K562 (cell line): ENCODE data around the gene ISYNA1. TPM values are rescaled to one million over a fixed set of nuclear protein-coding genes. Genes with fewer than 3 reads are reported as not detected.

ENCODE experiments used
- ARID1B ChIP-seq: fragments of 450-650 bp; IDR thresholded peaks from 2 replicates; pipeline ENCODE4 v1.6.1; 2016; ENCODE audit warnings: antibody characterized with exemption, mild to moderate bottlenecking, inconsistent platforms
- CHD1 ChIP-seq: fragments of 200-600 bp; sonication (generic); IDR thresholded peaks from one replicate; pipeline ENCODE4 v1.6.1; 2012; ENCODE audit warnings: mild to moderate bottlenecking, moderate library complexity, low read length, inconsistent platforms
- NR2C1 ChIP-seq, 2 experiments: fragments of 450-650 bp; IDR thresholded peaks; 2 replicates each; pipeline ENCODE4 v1.6.1; 2017; ENCODE audit warnings: mild to moderate bottlenecking in 2 of 2, antibody characterized with exemption in 1 of 2, inconsistent platforms in 1 of 2, missing compliant biosample characterization in 1 of 2, missing genetic modification characterization in 1 of 2
- POLR2H ChIP-seq: IDR thresholded peaks from 2 replicates; pipeline ENCODE4 v1.6.1; 2016; ENCODE audit warnings: missing genetic modification characterization, low read depth, mild to moderate bottlenecking, control low read depth, missing compliant biosample characterization, moderate library complexity
- RCOR1 ChIP-seq, 2 experiments: IDR thresholded peaks; 2 replicates each; pipeline ENCODE4 v1.6.1; 2012; ENCODE audit warnings: low read depth in 2 of 2, low read length in 2 of 2, borderline replicate concordance in 1 of 2, improper control_type of control experiment in 1 of 2
- polyA plus RNA-seq, 8 experiments: library from polyadenylated mRNA; depleted of rRNA in 4 of 8; stranded (reverse) in 5 of 8; unstranded in 3 of 8; fragments of >200 nt; fragmentation: Nextera tagmentation in 2 of 8; fragmentation: Illumina TruSeq in 1 of 8; extraction: Ambion mirVana in 2 of 8; extraction: Trizol in 1 of 8; gene quantifications; 2 replicates each; pipeline versions ENCODE4 v1.2.1 to v1.2.3, GENCODE V29; 2011 to 2014; ENCODE audit warnings: inconsistent platforms in 1 of 8, missing spikeins in 1 of 8
- total RNA-seq, 7 experiments: library from RNA; depleted of rRNA in 6 of 7; stranded (reverse); fragments of >200 nt in 6 of 7; fragmentation: Illumina TruSeq in 2 of 7; extraction: Trizol in 2 of 7; gene quantifications; 2 replicates each; pipeline versions ENCODE4 v1.2.1 to v1.2.3, GENCODE V29; 2011 to 2021; ENCODE audit warnings: low replicate concordance in 1 of 7
- TF ChIP-seq, protein P1 (sequence below): fragments of 450-650 bp; formaldehyde crosslinking; IDR thresholded peaks from 2 replicates; pipeline ENCODE4 v1.4.0; 2020; ENCODE audit warnings: mild to moderate bottlenecking, moderate library complexity
- TF ChIP-seq, protein P2 (sequence below), 2 experiments: fragments of 450-650 bp in 1 of 2; sonication (generic) in 1 of 2; formaldehyde crosslinking in 1 of 2; IDR thresholded peaks in 1 of 2; conservative IDR thresholded peaks in 1 of 2; 2 replicates each; pipeline versions ENCODE4 v1.6.1 to v1.8.1; 2016 to 2023; ENCODE audit warnings: mild to moderate bottlenecking in 2 of 2, moderate library complexity in 2 of 2, inconsistent platforms in 1 of 2, missing genetic modification reagents in 1 of 2
- TF ChIP-seq, protein P3 (sequence below): fragments of 250-450 bp; sonication (Bioruptor Pico); IDR thresholded peaks from 2 replicates; pipeline ENCODE4 v1.4.0; 2020
- TF ChIP-seq, protein P4 (sequence below), 2 experiments: fragments of 450-650 bp in 1 of 2; IDR thresholded peaks; 2 replicates each; pipeline ENCODE4 v1.6.1; 2011 to 2017; ENCODE audit warnings: low read depth in 2 of 2, antibody characterized with exemption in 1 of 2, borderline replicate concordance in 1 of 2, low read length in 1 of 2, mild to moderate bottlenecking in 1 of 2, mixed read lengths in 1 of 2; ENCODE audit not compliant: control insufficient read depth in 1 of 2
- TF ChIP-seq, protein P5 (sequence below): sonication (generic); formaldehyde crosslinking; IDR thresholded peaks from 2 replicates; pipeline ENCODE4 v1.8.0; 2022; ENCODE audit warnings: missing genetic modification reagents, mild to moderate bottlenecking, moderate library complexity, borderline replicate concordance

The ISYNA1 gene
- total and polyA plus RNA-seq, 9 of the 15 experiments (the other 6 are each of a cell fraction or from before 2014, with no cell fraction given), result 21.8 to 460 (median 93.2) TPM

DNA sequence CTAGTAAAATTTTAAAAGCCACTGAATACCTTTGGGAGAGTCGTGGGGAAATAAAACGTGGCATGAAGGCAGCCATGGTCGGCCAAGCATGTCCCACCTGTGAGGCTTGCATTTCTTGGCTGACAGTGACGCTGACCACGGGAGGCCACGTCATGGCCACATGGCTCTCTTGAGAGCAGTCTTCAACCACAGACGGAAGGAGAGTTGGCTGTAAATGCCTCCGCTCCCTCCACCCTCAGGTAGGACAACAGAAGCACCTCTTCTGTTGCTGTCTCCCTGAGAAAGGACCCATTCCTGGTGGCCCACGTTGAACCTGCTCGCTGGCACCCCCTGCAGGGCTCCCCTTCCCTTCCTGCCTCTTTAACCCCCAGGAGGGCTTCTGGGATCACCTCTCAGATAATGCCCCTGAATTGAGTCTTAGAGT lies 29.9 kb downstream of the ISYNA1 start (continued):
- TF ChIP-seq, protein P1, sequence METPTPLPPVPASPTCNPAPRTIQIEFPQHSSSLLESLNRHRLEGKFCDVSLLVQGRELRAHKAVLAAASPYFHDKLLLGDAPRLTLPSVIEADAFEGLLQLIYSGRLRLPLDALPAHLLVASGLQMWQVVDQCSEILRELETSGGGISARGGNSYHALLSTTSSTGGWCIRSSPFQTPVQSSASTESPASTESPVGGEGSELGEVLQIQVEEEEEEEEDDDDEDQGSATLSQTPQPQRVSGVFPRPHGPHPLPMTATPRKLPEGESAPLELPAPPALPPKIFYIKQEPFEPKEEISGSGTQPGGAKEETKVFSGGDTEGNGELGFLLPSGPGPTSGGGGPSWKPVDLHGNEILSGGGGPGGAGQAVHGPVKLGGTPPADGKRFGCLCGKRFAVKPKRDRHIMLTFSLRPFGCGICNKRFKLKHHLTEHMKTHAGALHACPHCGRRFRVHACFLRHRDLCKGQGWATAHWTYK (CRISPR knock-in tag), result 0 out of 2 replicates have a peak, but pooled peaks have one; percentile 71
- TF ChIP-seq, protein P2, sequence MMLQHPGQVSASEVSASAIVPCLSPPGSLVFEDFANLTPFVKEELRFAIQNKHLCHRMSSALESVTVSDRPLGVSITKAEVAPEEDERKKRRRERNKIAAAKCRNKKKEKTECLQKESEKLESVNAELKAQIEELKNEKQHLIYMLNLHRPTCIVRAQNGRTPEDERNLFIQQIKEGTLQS (IDR thresholded peaks at IDR 0.05), result no peak
- TF ChIP-seq, protein P2 (CRISPR knock-in tag; conservative IDR thresholded peaks at IDR 0.05), result no peak
- TF ChIP-seq, protein P3, sequence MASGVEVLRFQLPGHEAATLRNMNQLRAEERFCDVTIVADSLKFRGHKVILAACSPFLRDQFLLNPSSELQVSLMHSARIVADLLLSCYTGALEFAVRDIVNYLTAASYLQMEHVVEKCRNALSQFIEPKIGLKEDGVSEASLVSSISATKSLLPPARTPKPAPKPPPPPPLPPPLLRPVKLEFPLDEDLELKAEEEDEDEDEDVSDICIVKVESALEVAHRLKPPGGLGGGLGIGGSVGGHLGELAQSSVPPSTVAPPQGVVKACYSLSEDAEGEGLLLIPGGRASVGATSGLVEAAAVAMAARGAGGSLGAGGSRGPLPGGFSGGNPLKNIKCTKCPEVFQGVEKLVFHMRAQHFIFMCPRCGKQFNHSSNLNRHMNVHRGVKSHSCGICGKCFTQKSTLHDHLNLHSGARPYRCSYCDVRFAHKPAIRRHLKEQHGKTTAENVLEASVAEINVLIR (CRISPR knock-in tag), result no peak
- TF ChIP-seq, protein P4, sequence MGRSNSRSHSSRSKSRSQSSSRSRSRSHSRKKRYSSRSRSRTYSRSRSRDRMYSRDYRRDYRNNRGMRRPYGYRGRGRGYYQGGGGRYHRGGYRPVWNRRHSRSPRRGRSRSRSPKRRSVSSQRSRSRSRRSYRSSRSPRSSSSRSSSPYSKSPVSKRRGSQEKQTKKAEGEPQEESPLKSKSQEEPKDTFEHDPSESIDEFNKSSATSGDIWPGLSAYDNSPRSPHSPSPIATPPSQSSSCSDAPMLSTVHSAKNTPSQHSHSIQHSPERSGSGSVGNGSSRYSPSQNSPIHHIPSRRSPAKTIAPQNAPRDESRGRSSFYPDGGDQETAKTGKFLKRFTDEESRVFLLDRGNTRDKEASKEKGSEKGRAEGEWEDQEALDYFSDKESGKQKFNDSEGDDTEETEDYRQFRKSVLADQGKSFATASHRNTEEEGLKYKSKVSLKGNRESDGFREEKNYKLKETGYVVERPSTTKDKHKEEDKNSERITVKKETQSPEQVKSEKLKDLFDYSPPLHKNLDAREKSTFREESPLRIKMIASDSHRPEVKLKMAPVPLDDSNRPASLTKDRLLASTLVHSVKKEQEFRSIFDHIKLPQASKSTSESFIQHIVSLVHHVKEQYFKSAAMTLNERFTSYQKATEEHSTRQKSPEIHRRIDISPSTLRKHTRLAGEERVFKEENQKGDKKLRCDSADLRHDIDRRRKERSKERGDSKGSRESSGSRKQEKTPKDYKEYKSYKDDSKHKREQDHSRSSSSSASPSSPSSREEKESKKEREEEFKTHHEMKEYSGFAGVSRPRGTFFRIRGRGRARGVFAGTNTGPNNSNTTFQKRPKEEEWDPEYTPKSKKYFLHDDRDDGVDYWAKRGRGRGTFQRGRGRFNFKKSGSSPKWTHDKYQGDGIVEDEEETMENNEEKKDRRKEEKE (IDR thresholded peaks at IDR 0.05; ENCODE audit: borderline replicate concordance in 1 of 2, control insufficient read depth in 1 of 2, low read depth in 2 of 2, low read length in 1 of 2), result no peak
- TF ChIP-seq POLR2H (tag) (no peak), CHD1 (no peak), ARID1B (0 out of 2 replicates have a peak, but pooled peaks have one; percentile 15), NR2C1 (IDR thresholded peaks at IDR 0.05) (no peak), NR2C1 (tag; IDR thresholded peaks at IDR 0.05) (no peak), RCOR1 (IDR thresholded peaks at IDR 0.05; ENCODE audit: borderline replicate concordance in 1 of 2, low read depth in 2 of 2, low read length in 2 of 2) (peak in 1 of 2 experiments; percentile 54; a peak in 1 of 4 replicates)
- TF ChIP-seq, protein P5, sequence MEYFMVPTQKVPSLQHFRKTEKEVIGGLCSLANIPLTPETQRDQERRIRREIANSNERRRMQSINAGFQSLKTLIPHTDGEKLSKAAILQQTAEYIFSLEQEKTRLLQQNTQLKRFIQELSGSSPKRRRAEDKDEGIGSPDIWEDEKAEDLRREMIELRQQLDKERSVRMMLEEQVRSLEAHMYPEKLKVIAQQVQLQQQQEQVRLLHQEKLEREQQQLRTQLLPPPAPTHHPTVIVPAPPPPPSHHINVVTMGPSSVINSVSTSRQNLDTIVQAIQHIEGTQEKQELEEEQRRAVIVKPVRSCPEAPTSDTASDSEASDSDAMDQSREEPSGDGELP (CRISPR knock-in tag), result 0 out of 2 replicates have a peak, but pooled peaks have one; percentile 6
